Mesenchymal stem cell (in vitro differentiated cells and primary cell): Measurements from ENCODE around the gene ARHGAP21.

Experiments
- DNase-seq: peaks from one replicate; pipeline ENCODE4 v3.0.0-alpha.2; 2013
- H2AFZ ChIP-seq: one replicate; pipeline ENCODE4 v1.6.1; 2013; ENCODE audit warnings: low read depth, mild to moderate bottlenecking, control low read depth, inconsistent platforms, low read length, moderate library complexity
- H2AK5ac ChIP-seq: 2 replicates; pipeline ENCODE4 v1.6.1; 2013; ENCODE audit warnings: low read length, moderate library complexity, mild to moderate bottlenecking, inconsistent platforms; ENCODE audit not compliant: severe bottlenecking
- H2BK120ac ChIP-seq: one replicate; pipeline ENCODE4 v1.6.1; 2013; ENCODE audit warnings: low read depth, mild to moderate bottlenecking, inconsistent platforms, low read length, moderate library complexity
- H2BK12ac ChIP-seq, 2 experiments: one replicate each; pipeline ENCODE4 v1.6.1; 2013; ENCODE audit warnings: inconsistent platforms in 2 of 2, low read length in 2 of 2, mild to moderate bottlenecking in 2 of 2, moderate library complexity in 2 of 2, control low read depth in 1 of 2
- H2BK15ac ChIP-seq: one replicate; pipeline ENCODE4 v1.6.1; 2013; ENCODE audit warnings: mild to moderate bottlenecking, low read depth, inconsistent platforms; ENCODE audit not compliant: poor library complexity, severe bottlenecking
- H2BK5ac ChIP-seq: 2 replicates; pipeline ENCODE4 v1.6.1; 2013; ENCODE audit warnings: low read depth, mild to moderate bottlenecking, low read length, control low read depth, inconsistent platforms; ENCODE audit not compliant: poor library complexity, severe bottlenecking
- H3K14ac ChIP-seq, 2 experiments: one replicate each; pipeline ENCODE4 v1.6.1; 2013; ENCODE audit warnings: inconsistent platforms in 2 of 2, low read length in 2 of 2, control low read depth in 1 of 2, mild to moderate bottlenecking in 1 of 2, moderate library complexity in 1 of 2
- H3K18ac ChIP-seq, 2 experiments: one replicate each; pipeline ENCODE4 v1.6.1; 2013; ENCODE audit warnings: inconsistent platforms in 2 of 2, low read length in 2 of 2, control low read depth in 1 of 2, low read depth in 1 of 2, mild to moderate bottlenecking in 1 of 2
- H3K23ac ChIP-seq, 2 experiments: one replicate each; pipeline ENCODE4 v1.6.1; 2013; ENCODE audit warnings: inconsistent platforms in 2 of 2, low read length in 2 of 2, mild to moderate bottlenecking in 2 of 2, moderate library complexity in 2 of 2, control low read depth in 1 of 2
- H3K27ac ChIP-seq: 2 replicates; pipeline ENCODE4 v1.5.1; 2013; ENCODE audit warnings: mild to moderate bottlenecking, moderate library complexity, low read length, control low read depth, inconsistent platforms; ENCODE audit not compliant: poor library complexity, severe bottlenecking
- H3K27me3 ChIP-seq, 2 experiments: 2 replicates each; pipeline versions ENCODE4 v1.6.1 to v1.7.0; 2013; ENCODE audit warnings: low read length in 2 of 2, mild to moderate bottlenecking in 2 of 2, moderate library complexity in 2 of 2, control low read depth in 1 of 2, inconsistent platforms in 1 of 2; ENCODE audit not compliant: control insufficient read depth in 1 of 2, insufficient read depth in 1 of 2
- H3K36me3 ChIP-seq, 2 experiments: 2 replicates each; pipeline versions ENCODE4 v1.6.1 to v1.7.0; 2013; ENCODE audit warnings: low read length in 2 of 2, control low read depth in 1 of 2, inconsistent platforms in 1 of 2, low read depth in 1 of 2, mild to moderate bottlenecking in 1 of 2; ENCODE audit not compliant: insufficient read depth in 2 of 2, control insufficient read depth in 1 of 2
- H3K4ac ChIP-seq, 2 experiments: one replicate each; pipeline ENCODE4 v1.6.1; 2013; ENCODE audit warnings: inconsistent platforms in 2 of 2, low read length in 2 of 2, mild to moderate bottlenecking in 2 of 2, moderate library complexity in 2 of 2, control low read depth in 1 of 2, low read depth in 1 of 2
- H3K4me1 ChIP-seq: 2 replicates; pipeline ENCODE4 v1.6.1; 2013; ENCODE audit warnings: low read depth, low read length, control low read depth; ENCODE audit not compliant: control insufficient read depth, insufficient read depth
- H3K4me2 ChIP-seq: 2 replicates; pipeline ENCODE4 v1.6.1; 2013; ENCODE audit warnings: low read length, mild to moderate bottlenecking, inconsistent platforms; ENCODE audit not compliant: poor library complexity, severe bottlenecking
- H3K4me3 ChIP-seq, 2 experiments: 2 replicates each; pipeline versions ENCODE4 v1.5.1 to v1.7.0; 2013; ENCODE audit warnings: low read length in 2 of 2, mild to moderate bottlenecking in 2 of 2, control low read depth in 1 of 2, low read depth in 1 of 2; ENCODE audit not compliant: insufficient read depth in 1 of 2
- H3K79me1 ChIP-seq: replicated peaks from 2 replicates; pipeline ENCODE4 v1.6.1; 2013; ENCODE audit warnings: mild to moderate bottlenecking, control low read depth, low read length, inconsistent platforms; ENCODE audit not compliant: poor library complexity, severe bottlenecking
- H3K9ac ChIP-seq: 2 replicates; pipeline ENCODE4 v1.7.0; 2013; ENCODE audit warnings: mild to moderate bottlenecking, low read length, moderate library complexity
- H3K9me3 ChIP-seq: 2 replicates; pipeline ENCODE4 v1.7.0; 2013; ENCODE audit warnings: mild to moderate bottlenecking, low read length; ENCODE audit not compliant: control insufficient read depth
- H4K8ac ChIP-seq: one replicate; pipeline ENCODE4 v1.6.1; 2013; ENCODE audit warnings: inconsistent platforms, mild to moderate bottlenecking, low read length, moderate library complexity
- H4K91ac ChIP-seq: one replicate; pipeline ENCODE4 v1.6.1; 2013; ENCODE audit warnings: mild to moderate bottlenecking, low read length, inconsistent platforms
- WGBS: methylation state at CpG from one replicate; pipeline ENCODE4 v1.1.7; 2013; ENCODE audit warnings: mixed read lengths; 5-methylcytosine and 5-hydroxymethylcytosine counted together

Gene ARHGAP21

GRCh38 chr10:24751716-24752115, 28.0 kb upstream of the ARHGAP21 start:
- Histone ChIP-seq H4K8ac (no peak overlapping the region), H3K18ac (no peak overlapping the region), H3K4me1 (no peaks in the 10 kb centered on the region), H3K4ac (no peak overlapping the region), H3K79me1 (no peaks in the 10 kb centered on the region), H3K27me3 (no peaks in the 10 kb centered on the region), H3K9ac (no peak overlapping the region), H3K36me3 (no peaks in the 10 kb centered on the region), H3K23ac (no peak overlapping the region), H3K14ac (no peak overlapping the region), H2BK120ac (no peak overlapping the region), H2AFZ (no peak overlapping the region), H4K91ac (no peak overlapping the region), H3K9me3 (no peaks in the 10 kb centered on the region), H2BK15ac (no peak overlapping the region), H3K4me3 (no peak overlapping the region), H2BK12ac (no peak overlapping the region), H3K27ac (no peak overlapping the region), H2AK5ac (no peak overlapping the region), H3K4me2 (no peak overlapping the region), H2BK5ac (no peak overlapping the region)
- no peak for DNase-seq
- 100% methylated on average over 1 of the region's 1 CpG for WGBS

DNA sequence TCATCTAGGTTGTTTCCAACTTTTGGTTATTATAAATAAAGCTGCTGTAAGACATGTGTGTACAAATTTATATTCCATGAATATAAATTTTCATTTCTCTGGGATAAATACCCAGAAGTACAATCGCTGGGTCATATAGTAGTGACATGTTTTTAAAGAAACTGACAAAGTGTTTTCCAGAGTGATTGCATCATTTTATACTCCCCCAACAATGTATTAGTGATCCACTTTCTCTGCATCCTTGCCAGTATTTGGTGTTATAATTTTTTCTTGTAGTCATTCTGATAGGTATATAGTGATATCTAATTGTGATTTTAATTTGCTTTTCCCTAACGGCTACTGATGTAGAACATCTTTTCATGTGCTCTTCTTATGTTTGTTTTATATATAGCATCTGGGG, 27.0 kb upstream of the ARHGAP21 start:
- Histone ChIP-seq H2BK12ac (no peak overlapping the region), H3K18ac (no peak overlapping the region), H4K8ac (no peak overlapping the region), H3K27me3 (no peaks in the 10 kb centered on the region), H3K4me3 (no peak overlapping the region), H3K14ac (no peak overlapping the region), H2BK15ac (no peak overlapping the region), H3K36me3 (no peaks in the 10 kb centered on the region), H2AK5ac (no peak overlapping the region), H3K9me3 (no peaks in the 10 kb centered on the region), H2BK5ac (no peak overlapping the region), H3K4ac (no peak overlapping the region), H3K23ac (no peak overlapping the region), H3K9ac (no peak overlapping the region), H2BK120ac (no peak overlapping the region), H3K4me2 (no peak overlapping the region), H3K79me1 (no peaks in the 10 kb centered on the region), H2AFZ (no peak overlapping the region), H3K4me1 (no peaks in the 10 kb centered on the region), H3K27ac (no peak overlapping the region), H4K91ac (no peak overlapping the region)
- no peak for DNase-seq
- no CpG with 5 or more reads among the region's 2 CpGs for whole genome bisulfite sequencing

DNA sequence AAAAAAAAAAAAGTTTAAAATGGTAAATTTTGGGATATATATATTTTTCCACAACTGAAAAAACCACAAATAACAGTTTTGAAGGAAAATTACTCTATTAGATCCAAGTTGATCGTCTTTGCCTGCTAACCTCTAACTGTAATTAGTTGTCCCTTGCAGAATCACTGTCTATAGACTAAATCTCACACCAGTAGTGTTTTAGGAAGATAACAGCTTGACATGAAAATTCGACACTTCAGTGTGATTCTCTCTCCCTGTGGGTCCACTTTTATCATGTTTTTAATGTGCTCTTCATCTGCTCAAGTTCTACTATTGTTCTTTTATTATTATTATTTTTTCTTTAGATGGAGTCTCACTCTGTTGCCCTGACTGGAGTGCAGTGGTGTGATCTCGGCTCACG, 24.5 kb upstream of the ARHGAP21 start:
- H3K4me2 ChIP-seq: no peak overlapping the region
- H2AFZ ChIP-seq: no peak overlapping the region
- H2AK5ac ChIP-seq: no peak overlapping the region
- no peak overlapping the region for H2BK5ac ChIP-seq
- H4K91ac ChIP-seq: no peak overlapping the region
- H3K79me1 ChIP-seq: no peaks in the 10 kb centered on the region
- H3K36me3 ChIP-seq: no peaks in the 10 kb centered on the region
- no peak overlapping the region for H3K4ac ChIP-seq
- no peak overlapping the region for H2BK15ac ChIP-seq
- H3K14ac ChIP-seq: no peak overlapping the region
- H3K27me3 ChIP-seq: no peaks in the 10 kb centered on the region
- no peaks in the 10 kb centered on the region for H3K9me3 ChIP-seq
- 100% methylated on average over 3 of the region's 4 CpGs for WGBS
- no peak overlapping the region for H3K23ac ChIP-seq
- no peak overlapping the region for H2BK120ac ChIP-seq
- H3K27ac ChIP-seq: no peak overlapping the region
- DNase-seq: no peak
- no peak overlapping the region for H2BK12ac ChIP-seq
- no peak overlapping the region for H4K8ac ChIP-seq
- H3K9ac ChIP-seq: no peak overlapping the region
- no peaks in the 10 kb centered on the region for H3K4me1 ChIP-seq
- H3K4me3 ChIP-seq: no peak overlapping the region
- H3K18ac ChIP-seq: no peak overlapping the region

- Histone ChIP-seq H3K79me1 (no peaks in the 10 kb centered on the region), H3K4me3 (no peak overlapping the region), H2AK5ac (no peak overlapping the region), H3K4ac (no peak overlapping the region), H3K23ac (no peak overlapping the region), H2BK12ac (no peak overlapping the region), H3K36me3 (no peaks in the 10 kb centered on the region), H3K9ac (no peak overlapping the region), H2AFZ (no peak overlapping the region), H2BK120ac (no peak overlapping the region), H3K4me1 (no peaks in the 10 kb centered on the region), H4K8ac (no peak overlapping the region), H3K18ac (no peak overlapping the region), H3K9me3 (peaks cover 4% of the 10 kb centered on the region), H2BK15ac (no peak overlapping the region), H3K4me2 (no peak overlapping the region), H4K91ac (no peak overlapping the region), H3K27me3 (no peaks in the 10 kb centered on the region), H2BK5ac (no peak overlapping the region), H3K27ac (no peak overlapping the region), H3K14ac (no peak overlapping the region)
- WGBS: 67% methylated on average over 3 of the region's 3 CpGs
- DNase-seq: no peak
Observed at GRCh38 chr10:24744946-24745345, 21.3 kb upstream of the ARHGAP21 start.
